DMS114 treated with DMSO at 0.1 percent for 48 hours (cell line): ENCODE data around the gene GPS1.

Experiments used
- DNase-seq: peaks from one replicate; lab custom pipeline; 2025; ENCODE audit not compliant: unreplicated experiment; lab: John Stamatoyannopoulos, UW

GPS1 gene

DNA sequence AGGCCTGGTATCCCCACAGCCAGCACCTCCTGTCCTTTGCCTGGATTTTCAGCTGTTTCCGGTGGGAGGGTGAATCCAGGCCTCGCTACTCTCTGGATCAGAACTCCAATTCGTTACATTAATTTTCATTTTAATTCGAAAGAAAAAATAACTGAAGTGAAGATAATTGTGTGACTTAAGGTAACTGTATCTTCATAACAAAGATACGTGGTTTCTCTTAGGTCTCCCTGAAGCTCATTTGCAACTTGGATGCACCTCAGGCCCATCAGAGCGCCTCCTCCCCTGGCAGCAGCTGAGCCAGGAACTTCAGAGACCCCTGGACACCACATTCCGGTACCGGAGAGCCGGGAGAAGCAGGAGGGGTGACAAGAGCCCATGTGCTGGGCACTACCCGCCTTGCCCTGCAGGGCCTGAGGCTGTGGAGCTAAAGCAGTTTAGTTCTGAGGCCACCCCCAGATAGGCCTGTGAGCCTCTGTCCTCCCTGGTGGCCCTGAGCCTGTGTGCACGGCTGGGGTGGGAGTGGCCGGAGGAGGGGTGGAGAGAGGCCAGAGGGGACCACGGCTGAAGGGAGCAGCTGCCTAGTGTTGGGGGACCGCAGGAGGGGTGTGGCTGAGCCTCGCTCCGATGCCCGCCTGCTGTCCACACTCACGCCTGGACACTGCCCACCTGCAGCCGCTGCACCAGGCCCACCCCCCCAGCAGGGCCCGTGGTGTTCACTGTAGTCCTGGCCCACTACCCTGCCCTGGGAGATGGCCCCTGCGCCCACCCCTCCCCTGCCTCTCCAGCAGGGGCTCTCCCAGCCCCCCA is 25.3 kb downstream of the GPS1 start:
- DNase-seq: no peak

GRCh38 chr17:82077617-82078358 is 26.1 kb downstream of the GPS1 start:
- no peak for DNase-seq

GRCh38 chr17:82078433-82078832 is 26.7 kb downstream of the GPS1 start:
- DNase-seq: no peak

- DNase-seq: no peak
Observed at GRCh38 chr17:82079001-82079677, 27.4 kb downstream of the GPS1 start.

- no peak for DNase-seq
Observed at GRCh38 chr17:82080048-82080788, 28.5 kb downstream of the GPS1 start.

DNA sequence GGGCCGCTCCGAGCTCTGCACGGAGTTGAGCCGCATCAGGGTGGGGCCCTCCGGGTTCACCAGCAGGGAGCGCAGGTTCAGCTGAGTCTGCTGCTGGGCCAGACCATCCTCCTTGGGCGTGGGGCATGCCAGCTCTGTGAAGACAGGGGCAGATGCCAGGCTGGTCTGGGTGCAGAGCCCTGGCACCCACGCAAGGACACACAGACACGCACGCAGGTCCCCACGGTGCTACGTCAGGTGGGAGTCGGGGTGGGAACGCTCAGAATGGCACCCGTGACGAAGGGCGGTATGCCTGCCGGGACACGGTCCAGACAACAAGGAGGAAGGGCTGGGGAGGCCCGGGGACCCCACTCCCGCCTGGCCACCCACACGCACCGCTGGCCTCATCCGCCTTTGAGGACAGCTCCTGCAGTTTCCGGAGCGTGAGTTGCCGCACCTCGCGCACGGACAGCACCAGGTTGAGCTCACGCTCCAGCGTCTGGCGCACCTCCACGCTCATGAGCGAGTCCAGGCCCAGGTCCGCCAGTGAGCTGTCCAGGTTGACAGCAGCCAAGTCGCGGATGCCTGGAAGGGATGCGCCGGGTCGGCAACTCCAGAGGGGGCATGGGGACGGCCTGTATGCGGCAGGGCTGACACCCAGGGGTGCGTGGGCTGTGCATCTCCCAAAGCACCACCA is 29.2 kb downstream of the GPS1 start:
- no peak for DNase-seq

DNA sequence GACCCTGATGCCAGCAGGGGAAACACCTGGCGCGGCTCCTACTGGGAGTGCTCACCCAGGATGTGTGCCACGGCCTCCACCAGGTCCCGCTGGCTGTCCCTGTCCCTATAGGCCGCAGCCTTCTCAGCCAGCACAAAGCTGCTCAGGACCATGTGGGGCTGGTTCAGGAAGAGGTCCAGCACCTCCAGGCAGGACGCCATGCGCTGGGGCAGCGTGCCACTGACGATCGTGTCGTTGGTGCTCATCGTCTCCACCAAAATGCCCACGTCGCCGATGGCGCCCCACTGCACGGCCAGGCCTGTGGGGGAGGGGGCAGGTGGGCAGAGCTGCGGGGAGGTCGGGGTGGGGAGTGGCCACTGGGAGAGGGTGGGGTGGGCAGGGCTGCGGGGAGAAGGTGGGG is 29.8 kb downstream of the GPS1 start:
- DNase-seq: no peak

DNA sequence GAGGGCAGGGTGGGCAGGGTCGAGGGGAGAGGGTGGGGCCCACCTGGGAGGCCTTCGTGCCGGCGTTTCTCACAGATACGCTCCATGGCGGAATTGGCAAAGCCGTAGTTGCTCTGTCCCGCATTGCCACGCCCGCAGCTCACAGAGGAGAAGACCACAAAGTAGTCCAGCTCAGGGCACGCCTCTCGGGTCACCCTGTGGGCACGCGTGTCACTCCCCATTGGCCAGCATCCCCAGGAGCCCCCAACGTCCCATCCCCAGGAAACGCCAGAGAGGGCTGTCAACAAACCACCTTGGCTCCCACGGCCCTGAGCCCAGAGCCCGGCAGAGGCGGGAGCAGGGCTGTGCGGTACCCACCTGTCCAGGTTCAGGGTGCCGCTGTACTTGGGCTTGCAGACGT is 30.3 kb downstream of the GPS1 start:
- no peak for DNase-seq

DNA sequence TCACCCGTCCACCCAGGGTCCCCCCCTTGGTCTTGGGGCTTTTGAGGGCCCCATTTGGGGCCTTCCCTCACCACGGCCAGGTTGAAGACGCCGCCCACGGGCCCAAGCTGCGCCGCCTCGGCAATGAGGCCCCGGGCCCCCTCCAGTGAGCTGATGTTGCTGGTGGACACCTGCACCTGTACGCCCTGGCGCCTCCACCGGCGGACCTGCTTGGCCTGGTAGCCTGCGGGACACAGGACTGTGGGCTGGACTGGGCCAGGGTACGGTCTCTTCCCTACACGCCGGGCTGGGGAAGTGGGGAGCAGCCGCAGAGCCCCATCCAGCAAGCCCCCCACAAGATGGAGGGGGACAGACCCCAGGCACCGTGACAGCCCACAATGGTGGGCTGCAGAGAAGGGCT is 30.8 kb downstream of the GPS1 start:
- DNase-seq: no peak

GRCh38 chr17:82083009-82083408 is 31.3 kb downstream of the GPS1 start:
- DNase-seq: no peak

DNA sequence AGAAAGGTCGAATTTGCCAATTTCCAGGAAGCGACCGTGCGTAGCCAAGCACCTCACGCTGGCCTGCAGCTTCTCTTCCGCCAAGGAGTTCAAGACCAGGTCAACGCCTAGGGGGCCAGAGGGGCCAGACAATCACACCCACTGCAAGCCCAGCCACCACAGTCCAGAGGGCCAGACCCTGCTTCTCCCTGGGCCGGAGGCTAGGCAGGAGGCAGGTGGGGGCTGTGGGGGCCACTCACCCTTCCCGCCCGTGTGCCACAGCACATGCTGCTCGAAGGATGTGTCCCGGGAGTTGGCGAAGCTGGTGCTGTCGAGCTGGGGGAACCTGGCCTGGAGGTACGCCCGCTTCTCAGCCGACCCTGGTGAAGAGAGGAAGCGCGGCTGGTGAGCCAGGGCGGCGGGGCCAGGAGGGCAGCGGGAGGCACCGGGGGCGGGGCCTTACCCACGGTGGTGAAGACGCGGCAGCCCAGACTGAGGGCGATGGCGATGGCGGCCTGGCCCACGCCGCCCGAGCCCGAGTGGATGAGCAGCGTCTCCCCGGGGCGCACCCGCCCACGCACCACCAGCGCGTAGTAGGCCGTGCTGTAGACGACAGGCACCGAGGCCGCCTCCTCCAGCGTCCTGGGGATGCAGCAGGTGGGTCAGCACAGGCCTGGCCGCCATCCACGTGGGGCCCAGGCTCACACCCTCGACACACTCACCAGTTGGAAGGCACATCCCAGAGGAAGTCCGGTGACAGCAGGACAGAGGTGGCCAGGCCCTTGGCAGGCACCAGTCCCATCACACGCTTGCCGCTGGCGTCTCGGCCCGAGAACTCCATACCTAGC is 32.0 kb downstream of the GPS1 start:
- DNase-seq: no peak

DNA sequence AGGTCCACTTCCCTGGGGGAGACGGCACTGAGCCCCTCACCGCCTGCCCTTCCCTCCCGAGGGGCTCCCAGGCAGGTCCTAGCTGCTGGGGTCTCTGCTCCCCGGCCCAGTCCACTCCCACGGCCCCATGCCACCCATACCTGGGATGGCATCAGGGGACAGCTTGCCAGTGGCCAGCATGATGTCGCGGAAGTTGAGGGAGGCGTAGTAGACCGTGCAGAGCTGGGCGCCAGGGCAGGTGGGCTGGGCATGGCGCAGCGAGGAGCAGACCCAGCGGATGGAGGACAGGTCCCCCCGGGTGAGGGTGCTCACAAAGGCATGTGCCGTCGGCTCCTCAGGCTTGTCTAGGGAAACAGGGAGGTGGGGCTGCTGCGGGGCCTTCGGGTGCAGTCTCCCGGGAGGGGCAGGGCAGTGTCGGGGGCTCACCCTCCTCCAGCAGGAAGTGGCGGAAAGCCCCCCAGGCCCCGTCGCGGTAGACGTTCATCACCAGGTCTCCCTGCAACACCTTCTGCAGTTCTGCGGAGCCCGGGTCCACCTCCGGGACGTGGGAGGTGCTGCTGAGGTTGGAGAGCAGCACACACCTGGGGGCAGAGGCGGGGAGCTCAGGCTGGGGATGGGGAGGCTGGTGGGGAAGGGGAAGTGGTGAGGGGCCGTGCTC is 32.8 kb downstream of the GPS1 start:
- no peak for DNase-seq

- DNase-seq: no peak
Observed at GRCh38 chr17:82085031-82085861, 33.5 kb downstream of the GPS1 start.

DNA sequence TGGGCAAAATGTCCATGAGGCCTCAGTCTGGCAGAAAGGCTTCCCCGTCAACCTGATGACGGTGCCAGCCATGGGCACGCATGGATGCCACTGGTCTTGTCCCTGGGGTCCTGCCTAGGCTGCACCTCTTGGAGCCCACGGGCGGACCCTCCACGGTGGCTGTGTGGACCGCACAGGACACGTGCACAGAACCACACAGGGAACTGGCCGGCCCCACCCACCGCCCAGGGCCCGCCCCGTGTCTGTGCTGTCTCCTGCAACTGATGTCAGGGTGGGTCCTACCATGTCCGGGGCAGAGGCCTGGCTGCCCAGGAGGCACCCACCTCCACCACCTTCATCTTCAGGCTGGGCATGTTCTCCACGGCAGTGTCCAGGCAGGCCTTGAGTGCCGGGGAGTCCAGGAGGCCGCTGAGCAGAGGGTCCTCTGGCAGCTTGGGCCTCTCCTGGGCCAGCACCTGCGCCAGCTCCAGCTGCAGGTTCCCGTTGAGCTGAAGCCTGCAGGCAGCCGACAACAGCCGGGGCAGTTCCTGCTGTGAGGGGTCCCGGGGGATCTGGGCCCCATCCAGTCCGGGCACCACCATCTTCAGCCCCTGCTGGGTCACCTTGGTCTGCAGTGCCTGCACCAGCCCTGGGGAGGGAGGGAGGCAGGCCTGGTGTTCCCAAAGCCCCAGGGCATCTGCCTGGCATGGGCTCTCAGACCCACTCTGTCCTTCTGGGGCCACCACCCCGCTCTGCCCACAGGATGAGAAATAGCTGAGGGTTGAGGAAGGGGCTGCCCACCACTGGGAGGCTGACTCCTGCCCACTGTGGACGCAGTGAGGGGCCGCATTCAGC is 34.5 kb downstream of the GPS1 start:
- DNase-seq: no peak

DNA sequence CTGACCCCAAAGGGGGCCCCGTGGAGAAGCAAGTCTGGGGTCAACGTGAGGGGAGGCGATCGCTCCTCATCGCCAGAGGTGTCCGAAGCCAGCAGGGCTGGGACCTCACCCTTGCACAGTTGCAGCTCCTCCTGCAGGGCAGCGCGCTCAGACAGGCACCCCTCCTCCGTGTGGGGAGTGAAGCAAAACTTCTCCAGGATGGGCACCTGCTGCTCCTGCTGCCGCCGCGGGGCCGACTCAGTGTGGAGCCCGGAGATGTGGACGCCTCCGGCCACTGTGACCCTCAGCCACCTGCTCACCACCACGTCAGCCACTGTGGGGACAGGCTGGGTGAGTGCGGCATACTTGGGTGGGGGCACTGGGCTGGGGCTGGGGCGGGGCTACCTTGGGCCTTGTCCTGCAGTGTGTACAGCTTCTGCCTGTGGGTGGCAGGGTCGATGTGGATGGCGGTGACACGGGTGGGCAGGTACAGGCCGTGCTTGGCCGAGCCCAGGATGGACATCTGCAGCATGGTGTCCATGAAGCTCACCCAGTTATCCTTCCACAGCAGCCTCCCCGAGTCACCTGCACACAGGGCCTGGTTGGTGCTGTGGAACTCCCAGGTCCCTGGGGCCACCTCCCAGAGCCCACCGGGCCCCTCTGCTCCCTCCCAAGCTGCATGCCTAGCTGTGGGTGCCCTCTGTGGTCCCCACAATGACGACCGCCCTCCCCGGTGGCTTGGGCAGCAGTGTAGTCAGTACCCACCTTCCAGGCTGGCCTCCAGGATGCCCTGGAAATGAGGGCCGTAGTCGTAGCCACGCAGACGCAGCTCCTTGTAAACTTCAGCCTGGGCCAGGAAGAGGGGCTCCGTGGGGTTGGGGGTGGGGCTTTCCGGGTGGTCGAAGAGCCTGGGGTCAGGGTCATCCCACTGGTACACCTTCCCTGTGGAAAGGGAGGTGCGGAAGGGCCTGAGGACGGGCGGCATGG is 35.5 kb downstream of the GPS1 start:
- no peak for DNase-seq
